GM18858 (cell line): ENCODE results near the gene CDK1.
A peak's percentile ranks its signal among the peaks of the same experiment; 100 is the strongest.

Source experiments
- ATAC-seq: cut with Tn5 transposase; IDR thresholded peaks from one replicate; pipeline ENCODE4 v1.9.1; 2021; ENCODE audit not compliant: unreplicated experiment

Gene CDK1

GRCh38 chr10:60777696-60778213, 523 bp upstream of the CDK1 start:
- peak; percentile 9 for ATAC-seq

- ATAC-seq = peak; percentile 10
Observed at GRCh38 chr10:60778971-60779796, 906 bp downstream of the CDK1 start.

GRCh38 chr10:60781661-60782060, 3.4 kb downstream of the CDK1 start:
- ATAC-seq = no peak

GRCh38 chr10:60784641-60785040, 6.4 kb downstream of the CDK1 start:
- ATAC-seq = no peak

GRCh38 chr10:60788544-60788943, 10.3 kb downstream of the CDK1 start:
- no peak for ATAC-seq

GRCh38 chr10:60789340-60789739, 11.1 kb downstream of the CDK1 start:
- ATAC-seq = no peak

- ATAC-seq = no peak
Observed at GRCh38 chr10:60794953-60795352, 16.7 kb downstream of the CDK1 start.

- no peak for ATAC-seq
Observed at GRCh38 chr10:60795465-60796202, 17.4 kb downstream of the CDK1 start.

GRCh38 chr10:60796481-60796880, 18.2 kb downstream of the CDK1 start:
- ATAC-seq = no peak

- ATAC-seq = no peak
Observed at GRCh38 chr10:60797200-60797599, 18.9 kb downstream of the CDK1 start.

GRCh38 chr10:60798031-60798430, 19.8 kb downstream of the CDK1 start:
- no peak for ATAC-seq

GRCh38 chr10:60798870-60799269, 20.6 kb downstream of the CDK1 start:
- no peak for ATAC-seq

- no peak for ATAC-seq
Observed at GRCh38 chr10:60799971-60800650, 21.8 kb downstream of the CDK1 start.

GRCh38 chr10:60800918-60801317, 22.6 kb downstream of the CDK1 start:
- no peak for ATAC-seq

- no peak for ATAC-seq
Observed at GRCh38 chr10:60801522-60801921, 23.2 kb downstream of the CDK1 start.

- ATAC-seq = no peak
Observed at GRCh38 chr10:60803433-60803832, 25.2 kb downstream of the CDK1 start.

- no peak for ATAC-seq
Observed at GRCh38 chr10:60803865-60804264, 25.6 kb downstream of the CDK1 start.

GRCh38 chr10:60806921-60807320, 28.6 kb downstream of the CDK1 start:
- no peak for ATAC-seq

- no peak for ATAC-seq
Observed at GRCh38 chr10:60807499-60807898, 29.2 kb downstream of the CDK1 start.

GRCh38 chr10:60808036-60808435, 29.8 kb downstream of the CDK1 start:
- ATAC-seq = no peak

GRCh38 chr10:60809157-60809556, 30.9 kb downstream of the CDK1 start:
- no peak for ATAC-seq
